GM12873 (cell line): ENCODE measurements around the gene SMYD4.

Experiments used
- CTCF ChIP-seq: IDR thresholded peaks from 2 replicates; pipeline ENCODE4 v1.5.1; 2012; ENCODE audit warnings: low read depth, mild to moderate bottlenecking, moderate library complexity, low read length, control low read depth; ENCODE audit not compliant: insufficient read depth; ENCODE audit errors: missing control alignments

The SMYD4 gene

GRCh38 chr17:1829592-1830257, at the start of gene SMYD4, which contains the start of gene RPA1:
Gene SMYD4 (minus strand): TSS chr17:1829902. CDS start chr17:1827994, 1,908 bp downstream.
Gene RPA1 (plus strand): TSS chr17:1830005. CDS start chr17:1830094, 89 bp downstream.
- no peak for TF ChIP-seq CTCF

GRCh38 chr17:1878419-1879121, 48.9 kb upstream of the SMYD4 start:
- no peak for TF ChIP-seq CTCF

- TF ChIP-seq CTCF: no peak
Measured at GRCh38 chr17:1875597-1875996, 45.9 kb upstream of the SMYD4 start.

- TF ChIP-seq CTCF: no peak
Measured at GRCh38 chr17:1873418-1873817, 43.7 kb upstream of the SMYD4 start.

GRCh38 chr17:1872976-1873375, 43.3 kb upstream of the SMYD4 start:
- TF ChIP-seq CTCF: no peak

- TF ChIP-seq CTCF: no peak
Measured at GRCh38 chr17:1872254-1872653, 42.6 kb upstream of the SMYD4 start.

GRCh38 chr17:1871756-1872155, 42.1 kb upstream of the SMYD4 start:
- TF ChIP-seq CTCF: no peak
